ENCODE measurements around the gene SEZ6L. TPM values are rescaled to one million over a fixed set of nuclear protein-coding genes. Genes with fewer than 3 reads are reported as not detected.

Gene SEZ6L
- total RNA-seq, 4 donors from 2014 or later, result 0.14 to 0.16 TPM; not detected in 2

DNA sequence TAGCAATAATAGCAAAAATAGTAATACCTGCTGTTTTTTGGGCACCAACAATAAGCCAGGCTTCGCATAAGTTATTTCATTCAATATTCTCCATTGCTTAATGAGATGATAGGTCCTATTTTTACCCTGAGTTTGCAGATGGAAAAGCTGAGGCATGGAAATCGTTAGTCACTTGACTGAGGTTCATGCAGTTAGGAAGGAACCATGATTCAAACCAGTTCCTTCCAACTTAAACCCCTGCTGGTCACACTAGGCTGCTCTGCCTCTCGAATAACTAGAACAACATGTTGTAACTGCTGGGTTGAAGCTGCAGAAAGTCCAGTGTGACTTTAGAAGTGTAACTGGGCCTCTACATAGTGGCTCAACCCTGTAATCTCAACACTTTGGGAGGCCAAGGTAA is 69.3 kb downstream of the SEZ6L start:
- Histone ChIP-seq H3K36me3 (no peaks in the 10 kb centered on the region), H3K27me3 (no peaks in the 10 kb centered on the region), H3K4me1 (no peaks in the 10 kb centered on the region), H3K27ac (no peak overlapping the region), H3K9me3 (no peaks in the 10 kb centered on the region), H3K4me3 (no peak overlapping the region)
- intact Hi-C loops (cut with DNase I; ENCODE audit: low total_unique reads) (no loop called here), in situ Hi-C loops (cut with MboI; ENCODE audit: low pct_ligation_motif_present in 1 of 4, low pct_unique_long_range_greater_than_20kb in 1 of 4, low sequenced_read_pairs in 3 of 4) (no loop called here)
- DNase-seq, result no peak
- TF ChIP-seq EP300 (IDR thresholded peaks at IDR 0.05; ENCODE audit: low read depth) (no peak), POLR2A (IDR thresholded peaks at IDR 0.05) (no peak), POLR2AphosphoS5 (IDR thresholded peaks at IDR 0.05) (no peak)
- TF ChIP-seq, protein P1, sequence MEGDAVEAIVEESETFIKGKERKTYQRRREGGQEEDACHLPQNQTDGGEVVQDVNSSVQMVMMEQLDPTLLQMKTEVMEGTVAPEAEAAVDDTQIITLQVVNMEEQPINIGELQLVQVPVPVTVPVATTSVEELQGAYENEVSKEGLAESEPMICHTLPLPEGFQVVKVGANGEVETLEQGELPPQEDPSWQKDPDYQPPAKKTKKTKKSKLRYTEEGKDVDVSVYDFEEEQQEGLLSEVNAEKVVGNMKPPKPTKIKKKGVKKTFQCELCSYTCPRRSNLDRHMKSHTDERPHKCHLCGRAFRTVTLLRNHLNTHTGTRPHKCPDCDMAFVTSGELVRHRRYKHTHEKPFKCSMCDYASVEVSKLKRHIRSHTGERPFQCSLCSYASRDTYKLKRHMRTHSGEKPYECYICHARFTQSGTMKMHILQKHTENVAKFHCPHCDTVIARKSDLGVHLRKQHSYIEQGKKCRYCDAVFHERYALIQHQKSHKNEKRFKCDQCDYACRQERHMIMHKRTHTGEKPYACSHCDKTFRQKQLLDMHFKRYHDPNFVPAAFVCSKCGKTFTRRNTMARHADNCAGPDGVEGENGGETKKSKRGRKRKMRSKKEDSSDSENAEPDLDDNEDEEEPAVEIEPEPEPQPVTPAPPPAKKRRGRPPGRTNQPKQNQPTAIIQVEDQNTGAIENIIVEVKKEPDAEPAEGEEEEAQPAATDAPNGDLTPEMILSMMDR (IDR thresholded peaks at IDR 0.05), result no peak
- 77 to 80% methylated on average over 2 to 3 of the region's 3 CpGs for WGBS, 2 donors (ENCODE audit: low coverage in 1 of 2)

DNA sequence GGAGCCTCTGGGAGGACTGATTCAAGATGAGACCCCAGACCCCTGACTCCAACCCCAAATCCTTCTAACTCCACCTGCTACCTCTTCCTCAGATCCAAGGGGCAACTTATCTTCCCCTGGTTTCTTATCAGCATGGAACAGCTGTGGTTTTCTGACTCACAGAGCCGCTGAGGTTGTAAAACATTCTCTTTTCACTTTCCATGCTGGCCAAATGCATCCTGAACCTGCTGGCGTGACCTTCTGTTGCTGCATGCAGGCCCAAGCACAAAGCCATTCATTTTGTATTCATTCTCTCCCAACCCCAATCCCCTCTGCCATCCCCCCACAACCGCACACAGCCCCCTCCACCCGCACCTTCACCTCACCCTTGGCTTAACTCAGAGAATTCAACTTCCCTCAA is 70.3 kb downstream of the SEZ6L start:
- no peaks in the 10 kb centered on the region for H3K9me3 ChIP-seq
- TF ChIP-seq, protein P1 (IDR thresholded peaks at IDR 0.05), result no peak
- no peak for TF ChIP-seq POLR2A (IDR thresholded peaks at IDR 0.05)
- TF ChIP-seq EP300 (IDR thresholded peaks at IDR 0.05; ENCODE audit: low read depth), result no peak
- no peak for TF ChIP-seq POLR2AphosphoS5 (IDR thresholded peaks at IDR 0.05)
- intact Hi-C loops (cut with DNase I; ENCODE audit: low total_unique reads), result no loop called here
- H3K27ac ChIP-seq, result no peak overlapping the region
- no peaks in the 10 kb centered on the region for H3K27me3 ChIP-seq
- no peaks in the 10 kb centered on the region for H3K36me3 ChIP-seq
- in situ Hi-C loops (cut with MboI; ENCODE audit: low pct_ligation_motif_present in 1 of 4, low pct_unique_long_range_greater_than_20kb in 1 of 4, low sequenced_read_pairs in 3 of 4), result no loop called here
- H3K4me3 ChIP-seq, result no peak overlapping the region
- DNase-seq, result no peak
- no peaks in the 10 kb centered on the region for H3K4me1 ChIP-seq
- 45% methylated on average over 4 of the region's 4 CpGs; no CpG with 5 or more reads in 1 of the 2 donors for WGBS, 2 donors (ENCODE audit: low coverage in 1 of 2)

DNA sequence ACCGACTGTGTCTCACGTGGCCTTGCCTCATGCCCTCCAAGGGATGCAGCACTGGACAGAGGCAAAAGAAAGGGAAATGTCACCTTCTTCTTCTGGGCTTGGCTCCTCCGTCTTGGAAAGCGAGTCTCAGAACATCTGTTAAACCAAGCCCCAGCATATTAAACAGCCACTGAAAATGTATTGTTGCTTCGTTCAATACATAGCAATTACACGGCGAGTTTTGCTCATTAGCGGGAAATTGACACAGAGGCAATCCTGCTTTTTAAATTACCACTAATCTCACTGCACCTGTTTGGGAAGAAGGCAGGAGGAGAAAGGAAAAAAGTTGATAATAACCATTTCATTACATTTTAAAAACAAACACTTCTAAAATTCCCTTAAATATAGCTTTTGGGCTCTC is 72.1 kb downstream of the SEZ6L start:
- Histone ChIP-seq H3K4me1 (no peaks in the 10 kb centered on the region), H3K9me3 (no peaks in the 10 kb centered on the region), H3K4me3 (no peak overlapping the region), H3K27me3 (no peaks in the 10 kb centered on the region), H3K27ac (no peak overlapping the region), H3K36me3 (no peaks in the 10 kb centered on the region)
- TF ChIP-seq, protein P1 (IDR thresholded peaks at IDR 0.05), result no peak
- no peak for TF ChIP-seq POLR2AphosphoS5 (IDR thresholded peaks at IDR 0.05)
- no peak for TF ChIP-seq EP300 (IDR thresholded peaks at IDR 0.05; ENCODE audit: low read depth)
- no peak for TF ChIP-seq POLR2A (IDR thresholded peaks at IDR 0.05)
- intact Hi-C loops (cut with DNase I; ENCODE audit: low total_unique reads) (no loop called here), in situ Hi-C loops (cut with MboI; ENCODE audit: low pct_ligation_motif_present in 1 of 4, low pct_unique_long_range_greater_than_20kb in 1 of 4, low sequenced_read_pairs in 3 of 4) (no loop called here)
- WGBS, 2 donors (ENCODE audit: low coverage in 1 of 2), result 71 to 77% methylated on average over 6 to 8 of the region's 8 CpGs
- no peak for DNase-seq

DNA sequence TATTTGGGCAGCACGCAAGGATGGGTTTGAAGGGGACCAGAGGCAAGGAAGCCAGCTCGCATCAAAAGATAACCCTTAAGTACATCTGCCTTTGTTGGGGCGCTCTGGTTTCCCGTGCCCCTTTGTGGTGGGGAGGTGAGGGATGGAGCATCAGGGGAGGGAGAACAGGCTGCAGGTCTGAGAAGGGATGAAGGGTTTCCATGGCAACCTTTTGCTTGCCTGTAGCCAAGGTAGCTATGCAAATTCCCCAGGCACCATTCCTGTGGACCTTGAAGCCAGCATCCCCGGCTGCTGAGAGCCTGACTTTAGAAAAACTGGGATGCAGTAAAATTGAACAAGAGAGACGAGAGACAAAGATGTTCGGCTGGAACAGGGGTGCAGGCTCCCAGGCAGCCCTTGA is 75.7 kb downstream of the SEZ6L start:
- no peak for DNase-seq
- H3K9me3 ChIP-seq, result no peaks in the 10 kb centered on the region
- in situ Hi-C loops (cut with MboI; ENCODE audit: low pct_ligation_motif_present in 1 of 4, low pct_unique_long_range_greater_than_20kb in 1 of 4, low sequenced_read_pairs in 3 of 4) (no loop called here), intact Hi-C loops (cut with DNase I; ENCODE audit: low total_unique reads) (no loop called here)
- H3K27ac ChIP-seq, result no peak overlapping the region
- WGBS, 2 donors (ENCODE audit: low coverage in 1 of 2), result 50 to 57% methylated on average over 3 to 7 of the region's 7 CpGs
- H3K36me3 ChIP-seq, result no peaks in the 10 kb centered on the region
- no peak overlapping the region for H3K4me3 ChIP-seq
- TF ChIP-seq POLR2A (IDR thresholded peaks at IDR 0.05), result no peak
- TF ChIP-seq, protein P1 (IDR thresholded peaks at IDR 0.05), result no peak
- no peak for TF ChIP-seq EP300 (IDR thresholded peaks at IDR 0.05; ENCODE audit: low read depth)
- no peak for TF ChIP-seq POLR2AphosphoS5 (IDR thresholded peaks at IDR 0.05)
- no peaks in the 10 kb centered on the region for H3K27me3 ChIP-seq
- no peaks in the 10 kb centered on the region for H3K4me1 ChIP-seq

Measured in transverse colon (tissue), 4 donors.